ENCODE data around the gene ANKRD36.
"Not testable (repeated sequence)": the region's sequence is repeated elsewhere in the genome, so short reads cannot be mapped to it uniquely, and the experiment has no call there.

ANKRD36 gene

GRCh38 chr2:97113050-97113881 is at the start of gene ANKRD36:
Gene ANKRD36 (plus strand): TSS chr2:97113153. CDS start chr2:97113740, 587 bp downstream.
- intact Hi-C loops (cut with DNase I) = loop anchor here (5.0 kb wide), 3 partner anchors 101 to 256 kb away; partner anchors contain the start of gene ANKRD39
- DNase-seq = peak; percentile 74 to 98 (median 84)

- intact Hi-C loops (cut with DNase I); DNase-seq: not testable (repeated sequence)
Observed at GRCh38 chr2:97066030-97066429, 46.9 kb upstream of the ANKRD36 start.

- DNase-seq = peak in 1 of 10 donors; percentile 79
- intact Hi-C loops (cut with DNase I) = no loop called here
Observed at GRCh38 chr2:97067279-97068004, 45.5 kb upstream of the ANKRD36 start.

GRCh38 chr2:97068074-97068473 is 44.9 kb upstream of the ANKRD36 start:
- DNase-seq = no peak
- intact Hi-C loops (cut with DNase I) = no loop called here

- intact Hi-C loops (cut with DNase I); DNase-seq: not testable (repeated sequence)
Observed at GRCh38 chr2:97068722-97069121, 44.2 kb upstream of the ANKRD36 start.

- DNase-seq; intact Hi-C loops (cut with DNase I): not testable (repeated sequence)
Observed at GRCh38 chr2:97070915-97071314, 42.0 kb upstream of the ANKRD36 start.

GRCh38 chr2:97077213-97077612 is 35.7 kb upstream of the ANKRD36 start:
- intact Hi-C loops (cut with DNase I); DNase-seq: not testable (repeated sequence)

GRCh38 chr2:97080855-97081254 is 32.1 kb upstream of the ANKRD36 start:
- intact Hi-C loops (cut with DNase I) = not testable (repeated sequence)
- DNase-seq = peak in 1 of 10 donors; percentile 41

- intact Hi-C loops (cut with DNase I); DNase-seq: not testable (repeated sequence)
Observed at GRCh38 chr2:97082206-97082605, 30.7 kb upstream of the ANKRD36 start.

GRCh38 chr2:97083516-97083915 is 29.4 kb upstream of the ANKRD36 start:
- intact Hi-C loops (cut with DNase I) = not testable (repeated sequence)
- DNase-seq = peak in 1 of 10 donors; percentile 65

GRCh38 chr2:97085093-97085492 is 27.9 kb upstream of the ANKRD36 start:
- intact Hi-C loops (cut with DNase I); DNase-seq: not testable (repeated sequence)

GRCh38 chr2:97088706-97089105 is 24.2 kb upstream of the ANKRD36 start:
- intact Hi-C loops (cut with DNase I); DNase-seq: not testable (repeated sequence)

- not testable (repeated sequence) for DNase-seq
- intact Hi-C loops (cut with DNase I) = loop anchor here (10.0 kb wide), 1 partner anchor 228 kb away; no protein-coding TSS in a partner anchor
Observed at GRCh38 chr2:97092946-97093345, 20.0 kb upstream of the ANKRD36 start.

GRCh38 chr2:97093983-97094771 is 18.8 kb upstream of the ANKRD36 start:
- not testable (repeated sequence) for DNase-seq
- intact Hi-C loops (cut with DNase I) = loop anchor here (10.0 kb wide), 1 partner anchor 229 kb away; no protein-coding TSS in a partner anchor

GRCh38 chr2:97094772-97095611 is 18.0 kb upstream of the ANKRD36 start, which contains the start of gene FAHD2B:
Gene FAHD2B (minus strand): TSS chr2:97094882. CDS start chr2:97091706, 3,176 bp downstream.
- intact Hi-C loops (cut with DNase I) = loop anchor here (10.0 kb wide), 1 partner anchor 230 kb away; no protein-coding TSS in a partner anchor
- peak; percentile 73 to 98 (median 86) for DNase-seq

- intact Hi-C loops (cut with DNase I) = loop anchor here (10.0 kb wide), 1 partner anchor 231 kb away; no protein-coding TSS in a partner anchor
- no peak for DNase-seq
Observed at GRCh38 chr2:97095661-97096060, 17.3 kb upstream of the ANKRD36 start.

- intact Hi-C loops (cut with DNase I) = loop anchor here (10.0 kb wide), 1 partner anchor 234 kb away; no protein-coding TSS in a partner anchor
- DNase-seq = not testable (repeated sequence)
Observed at GRCh38 chr2:97098786-97099372, 14.1 kb upstream of the ANKRD36 start.

- DNase-seq; intact Hi-C loops (cut with DNase I): not testable (repeated sequence)
Observed at GRCh38 chr2:97106878-97107277, 6.1 kb upstream of the ANKRD36 start.
